Esophagus (tissue), 2 donors: Measurements from ENCODE around the gene PLCXD1. TPM values are rescaled to one million over a fixed set of nuclear protein-coding genes. Genes with fewer than 3 reads are reported as not detected.
"Not testable (repeated sequence)": the region's sequence is repeated elsewhere in the genome, so short reads cannot be mapped to it uniquely, and the experiment has no call there.

Source experiments
- H3K27ac ChIP-seq, 2 donors: one replicate each; pipeline ENCODE4 v1.5.1; 2013; ENCODE audit warnings: low read depth in 2 of 2, mild to moderate bottlenecking in 2 of 2, inconsistent platforms in 1 of 2, low read length in 1 of 2, moderate library complexity in 1 of 2
- H3K27me3 ChIP-seq, 2 donors: one replicate each; pipeline ENCODE4 v1.6.1; 2013; ENCODE audit warnings: low read length in 2 of 2, control low read depth in 1 of 2, mild to moderate bottlenecking in 1 of 2; ENCODE audit not compliant: insufficient read depth in 2 of 2, control insufficient read depth in 1 of 2
- H3K36me3 ChIP-seq, 2 donors: one replicate each; pipeline ENCODE4 v1.6.1; 2013; ENCODE audit warnings: low read length in 1 of 2; ENCODE audit not compliant: control insufficient read depth in 2 of 2, insufficient read depth in 2 of 2
- H3K4me1 ChIP-seq, 2 donors: one replicate each; pipeline ENCODE4 v1.6.1; 2013; ENCODE audit warnings: low read length in 1 of 2; ENCODE audit not compliant: control insufficient read depth in 2 of 2, insufficient read depth in 2 of 2
- H3K4me3 ChIP-seq, 2 donors: one replicate each; pipeline ENCODE4 v1.5.1; 2013; ENCODE audit warnings: low read length in 2 of 2, mild to moderate bottlenecking in 2 of 2, low read depth in 1 of 2, moderate library complexity in 1 of 2
- H3K9me3 ChIP-seq, 2 donors: one replicate each; pipeline ENCODE4 v1.6.1; 2013; ENCODE audit warnings: mild to moderate bottlenecking in 2 of 2, low read depth in 1 of 2, low read length in 1 of 2, moderate library complexity in 1 of 2; ENCODE audit not compliant: control insufficient read depth in 2 of 2, insufficient read depth in 1 of 2
- WGBS, 2 donors: extraction: QIAGEN DNeasy Blood & Tissue Kit; methylation state at CpG; one replicate each; pipeline ENCODE4 v1.1.7; 2013; 5-methylcytosine and 5-hydroxymethylcytosine counted together
- polyA plus RNA-seq, 2 donors: library from polyadenylated mRNA; stranded (reverse); fragments of 200-250 nt; gene quantifications; one replicate each; pipeline ENCODE4 v1.2.3, GENCODE V29; 2013
- donor health status: healthy with polysubstance abuse.
- donor health status: Bipolar disorder and iron deficiency.

Gene PLCXD1, protein sequence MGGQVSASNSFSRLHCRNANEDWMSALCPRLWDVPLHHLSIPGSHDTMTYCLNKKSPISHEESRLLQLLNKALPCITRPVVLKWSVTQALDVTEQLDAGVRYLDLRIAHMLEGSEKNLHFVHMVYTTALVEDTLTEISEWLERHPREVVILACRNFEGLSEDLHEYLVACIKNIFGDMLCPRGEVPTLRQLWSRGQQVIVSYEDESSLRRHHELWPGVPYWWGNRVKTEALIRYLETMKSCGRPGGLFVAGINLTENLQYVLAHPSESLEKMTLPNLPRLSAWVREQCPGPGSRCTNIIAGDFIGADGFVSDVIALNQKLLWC
- polyA plus RNA-seq: 10 to 100 TPM; 14.5 to 19.3 TPM

DNA sequence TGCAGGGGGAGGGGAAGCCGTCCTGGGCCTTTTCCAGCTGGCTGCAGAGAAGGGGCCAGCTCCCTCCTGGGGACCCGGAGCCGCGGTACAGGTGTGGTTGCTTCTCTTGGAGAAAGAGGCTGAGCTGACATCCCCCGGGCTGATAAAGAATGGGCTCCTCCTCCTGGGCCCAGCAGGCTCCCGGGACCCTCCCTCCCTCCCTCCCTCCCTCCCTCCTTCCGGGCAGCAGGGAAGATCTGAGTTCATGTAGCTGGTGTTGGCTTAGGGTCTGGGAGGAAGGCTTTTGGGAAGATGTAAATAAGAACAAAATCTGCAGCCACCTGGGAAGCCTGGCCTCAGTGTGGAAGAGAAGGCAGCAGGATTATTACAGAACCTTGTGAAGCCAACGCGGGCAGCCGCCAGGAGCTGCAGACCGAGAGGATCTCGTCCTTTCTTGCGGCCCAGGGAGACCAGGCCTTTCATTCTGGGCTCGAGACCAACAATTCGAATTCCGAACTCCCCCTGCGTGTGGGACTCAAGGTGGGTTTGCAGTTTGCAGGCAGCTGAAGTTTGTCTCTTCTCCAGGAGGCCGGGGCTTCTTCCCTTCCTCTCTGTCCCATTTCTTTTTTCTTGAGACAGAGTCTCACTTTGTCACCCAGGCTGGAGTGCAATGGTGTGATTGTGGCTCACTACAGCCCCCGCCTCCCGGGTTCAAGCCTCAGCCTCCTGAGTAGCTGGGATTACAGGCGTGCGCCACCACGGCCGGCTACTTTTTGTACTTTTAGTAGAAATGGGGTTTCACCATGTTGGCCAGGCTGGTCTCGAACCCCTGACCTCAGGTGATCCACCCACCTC, at the start of gene PLCXD1:
Gene PLCXD1, plus strand, starts transcription at position 216 of the 834 bp plus-strand sequence. CDS start 2,807 bp downstream, outside the sequence.
- WGBS, 2 donors: 28 to 38% methylated on average over 25 of the region's 25 CpGs
- Histone ChIP-seq H3K27ac (no peak within 1 kb of the TSS), H3K27me3 (no peaks in the 10 kb centered on the region), H3K4me3 (peak within 1 kb of the TSS; percentile 2 to 26), H3K9me3 (no peaks in the 10 kb centered on the region), H3K36me3 (peaks cover 0 to 15% of the 10 kb centered on the region in 2 donors), H3K4me1 (peaks cover 2 to 3% of the 10 kb centered on the region in 2 donors)

DNA sequence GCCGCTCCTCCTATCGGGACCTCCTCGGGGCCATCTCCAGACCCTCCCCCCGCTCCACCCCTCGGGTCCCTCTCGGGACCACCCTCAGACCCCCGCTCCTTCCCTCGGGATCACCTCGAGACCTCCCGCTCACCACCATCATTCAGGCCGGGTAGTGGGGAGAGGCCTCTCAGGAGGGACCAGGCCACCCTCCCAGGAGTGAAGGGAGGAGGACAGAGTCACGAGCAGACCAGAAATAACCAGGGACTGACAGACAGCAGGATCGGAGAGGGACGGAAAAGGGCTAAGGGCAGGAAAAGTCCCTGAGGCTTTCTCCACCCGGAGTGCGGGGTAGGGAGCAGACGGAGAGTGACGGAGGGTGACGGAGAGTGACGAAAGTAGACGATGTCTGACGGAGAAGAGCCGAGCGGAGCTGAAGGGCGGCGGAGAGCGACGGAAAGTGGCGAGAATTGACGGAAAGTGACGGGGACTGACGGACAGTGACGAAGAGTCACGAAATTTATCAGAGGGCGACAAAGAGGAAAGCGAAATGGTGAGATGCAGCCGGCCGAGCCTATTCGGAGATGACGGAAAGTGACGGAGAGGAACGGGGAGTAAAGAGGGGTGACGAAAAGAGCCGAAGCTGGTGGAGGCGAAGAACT, 49.4 kb upstream of the PLCXD1 start:
- not testable (repeated sequence) for H3K4me3 ChIP-seq, H3K9me3 ChIP-seq, H3K4me1 ChIP-seq, H3K27ac ChIP-seq, H3K27me3 ChIP-seq, H3K36me3 ChIP-seq
- WGBS, 2 donors: 100% methylated on average over 5 of the region's 45 CpGs; no CpG with 5 or more reads in 1 of the 2 donors

DNA sequence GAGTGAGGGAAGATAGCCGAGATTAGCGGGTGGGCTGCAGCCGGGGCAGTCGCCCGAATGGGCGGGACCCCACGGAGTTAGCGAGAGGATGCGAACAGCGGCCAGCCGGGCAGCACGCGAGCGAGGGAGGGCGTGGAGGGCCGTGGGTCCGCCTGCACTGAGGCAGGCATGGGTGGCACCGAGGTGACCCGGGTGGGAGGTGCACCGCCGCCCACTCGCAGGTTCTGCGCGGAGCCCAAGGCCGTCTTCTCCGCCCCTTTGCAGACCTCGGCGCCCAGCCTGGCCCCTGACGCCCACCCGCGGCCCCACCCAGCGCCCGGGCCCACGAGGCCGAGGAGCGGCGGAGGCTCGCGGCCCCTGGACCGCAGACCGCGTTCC, 48.9 kb upstream of the PLCXD1 start:
- H3K4me3 ChIP-seq, H3K27me3 ChIP-seq, H3K4me1 ChIP-seq, H3K27ac ChIP-seq, H3K9me3 ChIP-seq, H3K36me3 ChIP-seq: not testable (repeated sequence)
- 94% methylated on average over 6 of the region's 42 CpGs; no CpG with 5 or more reads in 1 of the 2 donors for WGBS, 2 donors

DNA sequence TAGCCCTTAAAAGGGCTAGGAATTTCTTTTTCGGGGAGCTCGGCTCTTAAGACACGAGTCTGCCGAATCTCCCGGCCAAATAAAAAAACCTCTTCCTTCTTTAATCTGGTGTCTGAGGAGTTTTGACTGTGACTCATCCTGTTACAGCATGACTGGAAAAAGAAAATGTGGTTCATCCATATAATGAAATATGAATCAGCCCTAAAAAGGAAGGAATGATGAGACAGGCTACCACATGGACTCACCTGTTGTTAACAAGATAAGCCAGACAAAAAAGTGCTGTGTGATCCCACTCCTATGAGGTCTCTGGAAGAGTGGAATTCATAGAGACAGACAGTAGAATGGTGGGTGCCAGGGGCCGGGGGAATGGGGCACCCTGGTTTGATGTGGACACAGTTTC, 45.0 kb upstream of the PLCXD1 start:
- WGBS, 2 donors: no CpG with 5 or more reads among the region's 6 CpGs
- H3K27me3 ChIP-seq, H3K27ac ChIP-seq, H3K4me3 ChIP-seq, H3K9me3 ChIP-seq, H3K36me3 ChIP-seq, H3K4me1 ChIP-seq: not testable (repeated sequence)

DNA sequence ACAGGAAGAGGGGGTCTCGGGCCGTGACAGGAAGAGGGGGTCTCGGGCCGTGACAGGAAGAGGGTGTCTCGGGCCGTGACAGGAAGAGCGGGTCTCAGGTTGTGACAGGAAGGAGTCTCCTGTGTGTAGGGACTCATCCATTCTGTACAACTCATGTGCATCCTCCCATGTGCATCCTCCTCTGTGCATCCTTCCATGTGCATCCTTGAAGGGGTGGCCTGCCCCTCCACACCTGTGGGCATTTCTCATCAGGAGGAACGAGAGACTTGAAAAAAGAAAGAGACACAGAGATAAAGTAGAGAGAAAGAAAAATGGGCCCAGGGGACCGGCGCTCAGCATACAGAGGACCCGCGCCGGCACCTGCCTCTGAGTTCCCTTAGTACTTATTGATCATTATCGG, 30.2 kb upstream of the PLCXD1 start:
- Histone ChIP-seq H3K36me3 (no peaks in the 10 kb centered on the region), H3K4me3 (no peak overlapping the region), H3K27me3 (no peaks in the 10 kb centered on the region), H3K9me3 (peaks cover 0 to 7% of the 10 kb centered on the region in 2 donors), H3K4me1 (no peaks in the 10 kb centered on the region), H3K27ac (no peak overlapping the region)
- 85 to 94% methylated on average over 9 to 10 of the region's 14 CpGs for WGBS, 2 donors

DNA sequence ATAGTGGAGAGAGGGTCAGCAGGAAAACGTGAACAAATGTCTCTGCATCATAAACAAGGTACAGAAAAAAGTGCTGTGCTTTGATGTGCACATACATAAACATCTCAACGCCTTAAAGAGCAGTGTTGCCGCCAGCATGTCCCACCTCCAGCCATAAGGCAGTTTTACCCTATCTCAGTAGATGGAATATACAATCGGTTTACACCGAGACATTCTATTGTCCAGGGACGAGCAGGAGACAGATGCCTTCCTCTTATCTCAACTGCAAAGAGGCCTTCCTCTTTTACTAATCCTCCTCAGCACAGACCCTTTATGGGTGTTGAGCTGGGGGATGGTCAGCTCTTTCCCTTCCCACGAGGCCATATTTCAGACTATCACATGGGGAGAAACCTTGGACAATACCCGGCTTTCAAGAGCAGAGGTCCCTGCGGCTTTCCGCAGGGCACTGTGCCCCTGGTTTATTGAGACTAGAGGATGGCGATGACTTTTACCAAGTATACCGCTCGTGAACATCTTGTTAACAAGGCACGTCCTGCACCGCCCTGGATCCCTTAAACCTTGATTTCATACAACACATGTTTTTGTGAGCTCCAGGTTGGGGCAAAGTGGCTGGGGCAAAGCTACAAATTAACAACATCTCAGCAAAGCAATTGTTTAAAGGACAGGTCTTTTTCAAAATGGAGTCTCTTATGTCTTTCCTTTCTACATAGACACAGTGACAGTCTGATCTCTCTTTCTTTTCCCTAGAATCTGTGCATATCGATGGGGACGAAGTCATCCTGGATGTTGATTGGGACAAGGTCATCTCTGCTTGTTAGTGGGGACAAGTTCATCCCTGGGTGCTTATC, 29.6 kb upstream of the PLCXD1 start:
- H3K9me3 ChIP-seq: not testable (repeated sequence)

DNA sequence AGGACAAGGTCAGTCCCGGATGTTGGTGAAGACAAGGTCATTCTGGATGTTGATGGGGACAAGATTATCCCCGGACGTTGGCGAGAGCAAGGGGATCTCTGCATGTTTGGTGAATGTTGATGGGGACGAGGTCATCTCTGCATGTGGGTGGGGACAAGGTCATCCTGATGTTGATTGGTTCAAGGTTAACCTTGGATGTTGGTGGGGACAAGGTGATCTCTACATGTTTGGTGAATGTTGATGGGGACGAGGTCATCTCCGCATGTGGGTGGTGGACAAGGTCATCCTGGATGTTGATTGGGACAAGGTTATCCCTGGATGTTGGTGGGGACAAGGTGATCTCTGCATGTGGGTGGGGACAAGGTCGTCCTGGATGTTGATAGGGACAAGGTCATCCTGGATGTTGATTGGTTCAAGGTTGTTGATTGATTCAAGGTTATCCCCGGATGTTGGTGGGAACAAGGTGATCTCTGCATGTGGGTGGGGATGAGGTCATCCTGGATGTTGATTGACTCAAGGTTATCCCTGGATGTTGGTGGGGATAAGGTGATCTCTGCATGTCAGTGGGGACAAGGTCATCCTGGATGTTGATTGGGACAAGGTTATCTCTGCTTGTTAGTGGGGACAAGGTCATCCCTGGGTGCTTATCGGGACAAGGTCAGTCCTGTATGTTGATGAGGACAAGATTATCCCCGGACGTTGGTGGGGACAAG, 28.8 kb upstream of the PLCXD1 start:
- H3K36me3 ChIP-seq: no peaks in the 10 kb centered on the region
- peaks cover 0 to 7% of the 10 kb centered on the region in 2 donors for H3K9me3 ChIP-seq
- H3K4me1 ChIP-seq: no peaks in the 10 kb centered on the region
- no peak overlapping the region for H3K4me3 ChIP-seq
- no peak overlapping the region for H3K27ac ChIP-seq
- H3K27me3 ChIP-seq: no peaks in the 10 kb centered on the region
- WGBS, 2 donors: 85 to 86% methylated on average over 12 of the region's 12 CpGs

More for the DNA sequence above, 29.6 kb upstream of the PLCXD1 start:
- 79 to 81% methylated on average over 17 of the region's 17 CpGs for WGBS, 2 donors
- not testable (repeated sequence) for H3K27me3 ChIP-seq, H3K4me3 ChIP-seq, H3K36me3 ChIP-seq, H3K4me1 ChIP-seq, H3K27ac ChIP-seq

DNA sequence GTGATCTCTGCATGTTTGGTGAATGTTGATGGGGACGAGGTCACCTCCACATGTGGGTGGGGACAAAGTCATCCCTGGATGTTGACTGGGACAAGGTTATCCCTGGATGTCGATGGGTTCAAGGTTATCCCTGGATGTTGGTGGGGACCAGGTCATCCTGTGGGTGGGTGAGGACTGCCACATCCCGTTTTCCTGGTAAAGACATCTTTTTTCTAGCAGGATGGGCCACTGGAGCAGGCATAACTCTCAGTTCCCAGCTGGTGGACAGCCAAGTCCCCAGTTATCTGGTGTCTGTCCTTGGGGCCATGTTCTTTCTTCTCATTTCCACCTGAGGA, 28.3 kb upstream of the PLCXD1 start:
- 85 to 90% methylated on average over 3 of the region's 3 CpGs for WGBS, 2 donors

More for the DNA sequence above, 28.3 kb upstream of the PLCXD1 start:
- H3K27ac ChIP-seq: no peak overlapping the region
- peaks cover 0 to 7% of the 10 kb centered on the region in 2 donors for H3K9me3 ChIP-seq
- no peaks in the 10 kb centered on the region for H3K36me3 ChIP-seq
- H3K4me1 ChIP-seq: no peaks in the 10 kb centered on the region
- no peaks in the 10 kb centered on the region for H3K27me3 ChIP-seq
- no peak overlapping the region for H3K4me3 ChIP-seq
